HUES64 (cell line): ENCODE data around the gene WDR83. TPM values are rescaled to one million over a fixed set of nuclear protein-coding genes. Genes with fewer than 3 reads are reported as not detected.
"Not testable (repeated sequence)": the region's sequence is repeated elsewhere in the genome, so short reads cannot be mapped to it uniquely, and the experiment has no call there.

Source experiments
- H3K27ac ChIP-seq: 2 replicates; pipeline ENCODE4 v1.7.0; 2013; ENCODE audit warnings: low read depth, low read length, inconsistent platforms
- H3K27me3 ChIP-seq: 2 replicates; pipeline ENCODE4 v1.6.1; 2013; ENCODE audit warnings: mild to moderate bottlenecking, low read length; ENCODE audit not compliant: insufficient read depth
- H3K36me3 ChIP-seq: 2 replicates; pipeline ENCODE4 v1.6.1; 2013; ENCODE audit warnings: mild to moderate bottlenecking, low read length; ENCODE audit not compliant: insufficient read depth
- H3K4me1 ChIP-seq: 2 replicates; pipeline ENCODE4 v1.6.1; 2013; ENCODE audit warnings: mild to moderate bottlenecking, low read length, moderate library complexity; ENCODE audit not compliant: insufficient read depth
- H3K4me3 ChIP-seq: 2 replicates; pipeline ENCODE4 v1.5.1; 2013; ENCODE audit warnings: mild to moderate bottlenecking, low read length, moderate library complexity
- H3K9ac ChIP-seq: 2 replicates; pipeline ENCODE4 v1.6.1; 2013; ENCODE audit warnings: mild to moderate bottlenecking, low read depth, low read length
- H3K9me3 ChIP-seq: 2 replicates; pipeline ENCODE4 v1.6.1; 2013; ENCODE audit warnings: low read depth, low read length; ENCODE audit not compliant: insufficient read depth
- WGBS: fragments of 150-250, 120-280 bp; methylation state at CpG from one replicate; pipeline ENCODE4 v1.1.7; 2013; ENCODE audit warnings: missing lambda C conversion rate; 5-methylcytosine and 5-hydroxymethylcytosine counted together
- polyA plus RNA-seq, 2 experiments: library from polyadenylated mRNA; stranded (reverse); fragments of 50-300 nt; gene quantifications; one replicate each; pipeline ENCODE4 v1.2.3, GENCODE V29; 2013

WDR83 gene
- polyA plus RNA-seq (2013, experiment 1 of 2) = 11.1 TPM
- polyA plus RNA-seq (2013, experiment 2 of 2) = 10.1 TPM

- H3K4me3 ChIP-seq = peak within 1 kb of the TSS; percentile 88
Observed at GRCh38 chr19:12666265-12667048, at the start of gene WDR83, which contains the start of gene MAN2B1. Gene WDR83 (plus strand): TSS chr19:12666807. CDS start chr19:12669791, 2,984 bp downstream. Gene MAN2B1 (minus strand): TSS chr19:12666742. CDS start chr19:12666701, 41 bp downstream.

GRCh38 chr19:12617646-12618045 is 49.0 kb upstream of the WDR83 start:
- H3K4me1 ChIP-seq = peaks cover 6% of the 10 kb centered on the region
- WGBS = 98% methylated on average over 4 of the region's 4 CpGs
- H3K9ac ChIP-seq = no peak overlapping the region

More at GRCh38 chr19:12666265-12667048, at the start of gene WDR83, which contains the start of gene MAN2B1:
- Histone ChIP-seq H3K27me3 (no peaks in the 10 kb centered on the region), H3K9ac (peak within 1 kb of the TSS; percentile 88), H3K4me1 (no peaks in the 10 kb centered on the region; the same call in 1 of the 2 replicates), H3K27ac (peak within 1 kb of the TSS; percentile 51; the same call in 1 of the 2 replicates), H3K9me3 (no peaks in the 10 kb centered on the region), H3K36me3 (peaks cover 28% of the 10 kb centered on the region)
- 4% methylated on average over 46 of the region's 46 CpGs for WGBS

GRCh38 chr19:12621253-12622024 is 45.2 kb upstream of the WDR83 start:
- H3K36me3 ChIP-seq = peaks cover 39% of the 10 kb centered on the region
- peak overlapping the region; percentile 28 for H3K4me3 ChIP-seq
- peaks cover 10% of the 10 kb centered on the region; the same call in 1 of the 2 replicates for H3K9me3 ChIP-seq
- WGBS = 54% methylated on average over 24 of the region's 26 CpGs
- peak overlapping the region; percentile 41; the same call in 1 of the 2 replicates for H3K9ac ChIP-seq
- H3K4me1 ChIP-seq, H3K27me3 ChIP-seq: not testable (repeated sequence)
- H3K27ac ChIP-seq = peak overlapping the region; percentile 72

More at GRCh38 chr19:12617646-12618045, 49.0 kb upstream of the WDR83 start:
- Histone ChIP-seq H3K27me3 (no peaks in the 10 kb centered on the region), H3K36me3 (peaks cover 31% of the 10 kb centered on the region), H3K4me3 (no peak overlapping the region), H3K27ac (no peak overlapping the region), H3K9me3 (no peaks in the 10 kb centered on the region)

- Histone ChIP-seq H3K9ac (no peak overlapping the region), H3K27ac (no peak overlapping the region), H3K4me1 (peaks cover 6% of the 10 kb centered on the region), H3K36me3 (peaks cover 50% of the 10 kb centered on the region), H3K27me3 (no peaks in the 10 kb centered on the region), H3K9me3 (peaks cover 29% of the 10 kb centered on the region), H3K4me3 (no peak overlapping the region)
- 93% methylated on average over 3 of the region's 4 CpGs for WGBS
Observed at GRCh38 chr19:12623361-12624031, 43.1 kb upstream of the WDR83 start.

- no peak overlapping the region for H3K27ac ChIP-seq
- H3K36me3 ChIP-seq = peaks cover 76% of the 10 kb centered on the region
- 96% methylated on average over 8 of the region's 8 CpGs for WGBS
- no peaks in the 10 kb centered on the region for H3K4me1 ChIP-seq
- H3K27me3 ChIP-seq = no peaks in the 10 kb centered on the region
- no peak overlapping the region for H3K9ac ChIP-seq
- no peak overlapping the region for H3K4me3 ChIP-seq
- H3K9me3 ChIP-seq = peaks cover 47% of the 10 kb centered on the region
Observed at GRCh38 chr19:12626958-12627357, 39.6 kb upstream of the WDR83 start.

- H3K36me3 ChIP-seq = peaks cover 76% of the 10 kb centered on the region
- 97% methylated on average over 16 of the region's 17 CpGs for WGBS
Observed at GRCh38 chr19:12628040-12629022, 38.3 kb upstream of the WDR83 start.

GRCh38 chr19:12629215-12629614 is 37.4 kb upstream of the WDR83 start:
- no peak overlapping the region for H3K4me3 ChIP-seq
- 98% methylated on average over 6 of the region's 7 CpGs for WGBS
- H3K4me1 ChIP-seq = no peaks in the 10 kb centered on the region
- no peak overlapping the region for H3K9ac ChIP-seq
- peaks cover 47% of the 10 kb centered on the region for H3K9me3 ChIP-seq
- no peak overlapping the region; the same call in 1 of the 2 replicates for H3K27ac ChIP-seq
- H3K36me3 ChIP-seq = peaks cover 68% of the 10 kb centered on the region
- no peaks in the 10 kb centered on the region for H3K27me3 ChIP-seq

More at GRCh38 chr19:12628040-12629022, 38.3 kb upstream of the WDR83 start:
- Histone ChIP-seq H3K4me1 (no peaks in the 10 kb centered on the region), H3K27ac (no peak overlapping the region; the same call in 1 of the 2 replicates), H3K4me3 (no peak overlapping the region), H3K9me3 (peaks cover 47% of the 10 kb centered on the region), H3K9ac (no peak overlapping the region), H3K27me3 (no peaks in the 10 kb centered on the region)

- Histone ChIP-seq H3K27me3 (no peaks in the 10 kb centered on the region), H3K27ac (no peak overlapping the region), H3K9me3 (no peaks in the 10 kb centered on the region), H3K36me3 (no peaks in the 10 kb centered on the region), H3K9ac (no peak overlapping the region), H3K4me3 (no peak overlapping the region), H3K4me1 (no peaks in the 10 kb centered on the region)
- 95% methylated on average over 13 of the region's 13 CpGs for WGBS
Observed at GRCh38 chr19:12636631-12637030, 30.0 kb upstream of the WDR83 start.

GRCh38 chr19:12638611-12639182 is 27.9 kb upstream of the WDR83 start:
- WGBS = 96% methylated on average over 20 of the region's 22 CpGs
- no peaks in the 10 kb centered on the region for H3K4me1 ChIP-seq
- no peak overlapping the region for H3K9ac ChIP-seq
- H3K4me3 ChIP-seq = no peak overlapping the region
- H3K27ac ChIP-seq = no peak overlapping the region
- H3K27me3 ChIP-seq = no peaks in the 10 kb centered on the region
- no peaks in the 10 kb centered on the region for H3K36me3 ChIP-seq
- no peaks in the 10 kb centered on the region for H3K9me3 ChIP-seq
